Esophagus squamous epithelium (tissue), 4 donors: ENCODE data around the gene POP7.

ENCODE experiments used
- POLR2A ChIP-seq, 4 donors: fragments of 450-650 bp; IDR thresholded peaks; one replicate each; pipeline ENCODE4 v1.6.1; 2017; ENCODE audit warnings: antibody characterized with exemption in 4 of 4, mild to moderate bottlenecking in 4 of 4, moderate library complexity in 3 of 4
- TF ChIP-seq, protein P1 (sequence below), 6 experiments: fragments of 450-650 bp in 4 of 6; fragments of 200-600 bp in 2 of 6; sonication (generic) in 2 of 6; IDR thresholded peaks; one replicate each; pipeline ENCODE4 v1.5.1; 2016 to 2019; ENCODE audit warnings: antibody characterized with exemption in 6 of 6, mild to moderate bottlenecking in 4 of 6, moderate library complexity in 4 of 6

DNA sequence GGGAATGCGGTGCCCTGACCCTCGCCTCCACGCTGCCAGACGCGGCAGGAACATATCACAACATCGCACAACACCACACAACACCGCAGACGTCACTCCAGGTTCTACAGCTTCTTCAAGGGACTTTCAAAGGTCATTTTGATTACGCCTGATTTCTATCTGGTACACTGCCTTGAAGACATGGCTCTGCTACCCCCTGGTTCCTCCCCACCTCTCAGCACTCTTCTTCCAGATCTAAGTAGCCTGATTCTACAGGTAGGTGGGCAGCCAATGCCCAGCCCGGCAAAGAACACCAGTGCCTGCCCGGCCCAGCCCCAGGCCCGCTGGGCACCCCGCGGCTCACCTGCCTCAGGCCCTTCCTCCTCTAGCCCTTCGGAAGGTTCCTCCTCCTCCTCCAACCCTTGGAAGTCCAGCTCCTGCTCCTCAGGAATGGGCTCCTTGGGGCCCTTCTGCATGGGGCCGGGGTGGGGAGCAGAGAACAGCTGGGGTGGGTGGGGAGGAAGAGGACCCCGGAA lies 20.2 kb upstream of the POP7 start:
- TF ChIP-seq, protein P1, sequence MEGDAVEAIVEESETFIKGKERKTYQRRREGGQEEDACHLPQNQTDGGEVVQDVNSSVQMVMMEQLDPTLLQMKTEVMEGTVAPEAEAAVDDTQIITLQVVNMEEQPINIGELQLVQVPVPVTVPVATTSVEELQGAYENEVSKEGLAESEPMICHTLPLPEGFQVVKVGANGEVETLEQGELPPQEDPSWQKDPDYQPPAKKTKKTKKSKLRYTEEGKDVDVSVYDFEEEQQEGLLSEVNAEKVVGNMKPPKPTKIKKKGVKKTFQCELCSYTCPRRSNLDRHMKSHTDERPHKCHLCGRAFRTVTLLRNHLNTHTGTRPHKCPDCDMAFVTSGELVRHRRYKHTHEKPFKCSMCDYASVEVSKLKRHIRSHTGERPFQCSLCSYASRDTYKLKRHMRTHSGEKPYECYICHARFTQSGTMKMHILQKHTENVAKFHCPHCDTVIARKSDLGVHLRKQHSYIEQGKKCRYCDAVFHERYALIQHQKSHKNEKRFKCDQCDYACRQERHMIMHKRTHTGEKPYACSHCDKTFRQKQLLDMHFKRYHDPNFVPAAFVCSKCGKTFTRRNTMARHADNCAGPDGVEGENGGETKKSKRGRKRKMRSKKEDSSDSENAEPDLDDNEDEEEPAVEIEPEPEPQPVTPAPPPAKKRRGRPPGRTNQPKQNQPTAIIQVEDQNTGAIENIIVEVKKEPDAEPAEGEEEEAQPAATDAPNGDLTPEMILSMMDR (IDR thresholded peaks at IDR 0.05) = no peak
- no peak for TF ChIP-seq POLR2A (IDR thresholded peaks at IDR 0.05)
